Measurements from ENCODE around the gene GALNS. TPM values are rescaled to one million over a fixed set of nuclear protein-coding genes. Genes with fewer than 3 reads are reported as not detected.

The GALNS gene
- total RNA-seq, 1 experiment from 2014 or later: 62.3 TPM

DNA sequence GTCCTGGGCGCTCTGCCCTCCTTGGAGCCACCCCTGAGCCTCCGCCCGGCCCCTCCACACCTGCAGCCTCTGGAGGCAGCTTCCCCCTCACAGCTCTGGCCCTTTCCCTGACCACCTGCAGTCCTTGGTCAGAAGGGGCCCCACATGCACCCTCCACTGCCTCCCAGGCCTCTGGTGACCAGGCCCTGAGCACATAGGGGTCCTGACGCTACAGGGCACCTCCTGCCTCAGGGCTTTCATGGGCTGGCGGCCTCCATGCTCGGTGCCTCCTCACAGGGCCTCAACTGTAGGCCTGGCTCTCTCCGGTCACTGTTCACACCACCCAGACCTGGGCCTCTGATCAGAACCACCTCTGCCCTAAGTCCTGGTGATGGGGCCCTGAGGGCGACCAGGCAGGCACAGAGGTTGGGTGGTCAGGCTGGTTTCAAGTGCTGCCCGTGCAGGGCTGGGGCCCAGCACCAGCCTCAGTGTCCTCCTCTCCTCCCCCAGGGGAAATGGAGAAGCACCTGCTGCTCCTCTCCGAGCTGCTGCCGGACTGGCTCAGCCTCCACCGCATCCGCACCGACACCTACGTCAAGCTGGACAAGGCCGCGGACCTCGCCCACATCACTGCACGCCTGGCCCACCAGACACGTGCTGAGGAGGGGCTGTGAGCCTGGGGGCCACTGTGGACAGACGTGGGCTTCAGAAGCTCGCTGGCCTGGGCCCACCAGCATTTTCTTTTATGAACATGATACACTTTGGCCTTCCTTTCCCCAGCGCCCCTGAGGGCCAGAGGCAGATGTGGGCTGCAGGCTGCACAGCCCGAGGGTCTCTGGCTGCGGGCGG is 48.9 kb downstream of the GALNS start:
- Histone ChIP-seq H3K4me3 (no peak overlapping the region), H3K27me3 (ENCODE audit: insufficient read depth, low read depth) (no peaks in the 10 kb centered on the region), H4K20me1 (ENCODE audit: insufficient read depth) (peaks cover 40% of the 10 kb centered on the region), H2AFZ (no peak overlapping the region), H3K79me2 (ENCODE audit: low read depth) (peaks cover 51% of the 10 kb centered on the region), H3K4me1 (replicated peaks; ENCODE audit: insufficient read depth) (peaks cover 24% of the 10 kb centered on the region; the same call in 1 of the 2 replicates), H3K4me2 (no peak overlapping the region), H3K9me3 (ENCODE audit: insufficient read depth, low read depth) (no peaks in the 10 kb centered on the region), H3K9me2 (ENCODE audit: insufficient read depth) (no peaks in the 10 kb centered on the region), H3K27ac (no peak overlapping the region), H3K36me3 (ENCODE audit: low read depth) (peaks cover 11% of the 10 kb centered on the region; the same call in 1 of the 2 replicates), H3F3A (ENCODE audit: insufficient read depth, low read depth) (peaks cover 70% of the 10 kb centered on the region)
- POLR2A ChIA-PET (ENCODE audit: unreplicated experiment): no interaction called here
- intact Hi-C loops (cut with micrococcal nuclease; ENCODE audit: unreplicated experiment): no loop called here
- no peak for TF ChIP-seq EZH2 (IDR thresholded peaks at IDR 0.05; ENCODE audit: low read depth)
- TF ChIP-seq, protein P1, sequence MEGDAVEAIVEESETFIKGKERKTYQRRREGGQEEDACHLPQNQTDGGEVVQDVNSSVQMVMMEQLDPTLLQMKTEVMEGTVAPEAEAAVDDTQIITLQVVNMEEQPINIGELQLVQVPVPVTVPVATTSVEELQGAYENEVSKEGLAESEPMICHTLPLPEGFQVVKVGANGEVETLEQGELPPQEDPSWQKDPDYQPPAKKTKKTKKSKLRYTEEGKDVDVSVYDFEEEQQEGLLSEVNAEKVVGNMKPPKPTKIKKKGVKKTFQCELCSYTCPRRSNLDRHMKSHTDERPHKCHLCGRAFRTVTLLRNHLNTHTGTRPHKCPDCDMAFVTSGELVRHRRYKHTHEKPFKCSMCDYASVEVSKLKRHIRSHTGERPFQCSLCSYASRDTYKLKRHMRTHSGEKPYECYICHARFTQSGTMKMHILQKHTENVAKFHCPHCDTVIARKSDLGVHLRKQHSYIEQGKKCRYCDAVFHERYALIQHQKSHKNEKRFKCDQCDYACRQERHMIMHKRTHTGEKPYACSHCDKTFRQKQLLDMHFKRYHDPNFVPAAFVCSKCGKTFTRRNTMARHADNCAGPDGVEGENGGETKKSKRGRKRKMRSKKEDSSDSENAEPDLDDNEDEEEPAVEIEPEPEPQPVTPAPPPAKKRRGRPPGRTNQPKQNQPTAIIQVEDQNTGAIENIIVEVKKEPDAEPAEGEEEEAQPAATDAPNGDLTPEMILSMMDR (conservative IDR thresholded peaks at IDR 0.05): no peak
- no TSS peak for BruUV-seq (replicated peaks)
- CTCF ChIA-PET: no interaction called here
- DNase-seq: peak in 1 of 2 experiments; percentile 1

DNA sequence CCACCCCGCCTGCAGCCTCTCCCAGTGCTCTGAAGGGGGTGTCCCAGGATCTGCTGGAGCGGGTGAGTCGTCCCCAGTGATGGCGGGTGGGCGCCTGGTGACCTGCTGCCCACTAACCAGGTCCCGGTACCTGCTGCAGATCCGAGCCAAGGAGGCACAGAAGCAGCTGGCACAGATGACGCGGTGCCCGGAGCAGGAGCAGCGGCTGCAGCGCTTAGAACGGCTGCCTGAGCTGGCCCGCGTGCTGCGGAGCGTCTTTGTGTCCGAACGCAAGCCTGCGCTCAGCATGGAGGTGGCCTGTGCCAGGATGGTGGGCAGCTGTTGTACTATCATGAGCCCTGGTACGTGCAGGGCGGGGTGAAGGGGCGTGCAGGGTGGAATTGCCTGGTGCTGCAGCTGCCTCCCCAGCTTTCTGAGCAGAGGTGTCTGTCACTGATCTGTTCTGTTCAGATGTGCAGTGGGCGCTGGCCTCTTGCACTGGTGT is 49.6 kb downstream of the GALNS start:
- peaks cover 68% of the 10 kb centered on the region for H3F3A ChIP-seq (ENCODE audit: insufficient read depth, low read depth)
- peak in 1 of 2 experiments; percentile 6 for DNase-seq
- peaks cover 11% of the 10 kb centered on the region; the same call in 1 of the 2 replicates for H3K36me3 ChIP-seq (ENCODE audit: low read depth)
- no peak overlapping the region for H3K4me3 ChIP-seq
- H3K4me1 ChIP-seq (replicated peaks; ENCODE audit: insufficient read depth): peaks cover 25% of the 10 kb centered on the region
- TF ChIP-seq, protein P1 (conservative IDR thresholded peaks at IDR 0.05): no peak
- TF ChIP-seq EZH2 (IDR thresholded peaks at IDR 0.05; ENCODE audit: low read depth): no peak
- no peak overlapping the region for H3K27ac ChIP-seq
- H3K9me3 ChIP-seq (ENCODE audit: insufficient read depth, low read depth): no peaks in the 10 kb centered on the region
- H3K9me2 ChIP-seq (ENCODE audit: insufficient read depth): no peaks in the 10 kb centered on the region
- CTCF ChIA-PET: interaction anchor here (0.9 kb wide), 1 partner anchor 70 kb away, joined by 4 read pairs; no protein-coding TSS in a partner anchor
- POLR2A ChIA-PET (ENCODE audit: unreplicated experiment): no interaction called here
- peaks cover 40% of the 10 kb centered on the region for H4K20me1 ChIP-seq (ENCODE audit: insufficient read depth)
- H3K4me2 ChIP-seq: no peak overlapping the region
- no peaks in the 10 kb centered on the region for H3K27me3 ChIP-seq (ENCODE audit: insufficient read depth, low read depth)
- H3K79me2 ChIP-seq (ENCODE audit: low read depth): peaks cover 51% of the 10 kb centered on the region
- intact Hi-C loops (cut with micrococcal nuclease; ENCODE audit: unreplicated experiment): no loop called here
- BruUV-seq (replicated peaks): no TSS peak
- H2AFZ ChIP-seq: no peak overlapping the region

DNA sequence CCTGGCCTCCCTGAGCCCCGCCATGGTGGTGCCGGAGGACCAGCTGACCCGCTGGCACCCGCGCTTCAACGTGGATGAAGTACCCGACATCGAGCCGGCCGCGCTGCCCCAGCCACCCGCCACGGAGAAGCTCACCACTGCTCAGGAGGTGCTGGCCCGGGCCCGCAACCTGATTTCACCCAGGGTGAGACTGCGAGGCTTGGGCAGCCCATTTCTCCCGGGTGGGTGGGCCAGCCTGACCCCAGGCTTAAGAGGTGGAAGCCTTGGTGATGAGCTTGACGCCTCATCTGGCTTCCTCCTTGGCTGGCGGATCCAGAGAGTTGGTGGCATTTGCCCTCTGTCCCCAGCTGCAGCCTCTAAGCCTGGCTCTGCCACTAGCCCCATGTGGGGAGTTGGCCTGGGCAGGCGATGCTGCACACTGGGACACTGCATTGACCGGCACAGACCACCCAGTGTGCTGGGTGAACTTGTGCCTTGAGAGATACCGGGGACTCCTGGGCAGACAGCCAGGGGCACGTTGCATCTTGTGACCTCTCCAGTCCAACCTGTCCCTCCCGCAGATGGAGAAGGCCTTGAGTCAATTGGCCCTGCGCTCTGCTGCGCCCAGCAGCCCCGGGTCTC is 50.1 kb downstream of the GALNS start:
- Histone ChIP-seq H3K9me3 (ENCODE audit: insufficient read depth, low read depth) (no peaks in the 10 kb centered on the region), H3K27ac (no peak overlapping the region), H3K27me3 (ENCODE audit: insufficient read depth, low read depth) (no peaks in the 10 kb centered on the region), H3K79me2 (ENCODE audit: low read depth) (peaks cover 50% of the 10 kb centered on the region), H4K20me1 (ENCODE audit: insufficient read depth) (peaks cover 40% of the 10 kb centered on the region), H3F3A (ENCODE audit: insufficient read depth, low read depth) (peaks cover 71% of the 10 kb centered on the region), H3K4me1 (replicated peaks; ENCODE audit: insufficient read depth) (peaks cover 30% of the 10 kb centered on the region), H3K9me2 (ENCODE audit: insufficient read depth) (no peaks in the 10 kb centered on the region), H3K4me2 (no peak overlapping the region), H3K36me3 (ENCODE audit: low read depth) (peaks cover 11% of the 10 kb centered on the region; the same call in 1 of the 2 replicates), H2AFZ (no peak overlapping the region), H3K4me3 (no peak overlapping the region)
- CTCF ChIA-PET: interaction anchor here (0.9 kb wide), 1 partner anchor 69 kb away, joined by 4 read pairs; no protein-coding TSS in a partner anchor
- POLR2A ChIA-PET (ENCODE audit: unreplicated experiment): no interaction called here
- TF ChIP-seq EZH2 (IDR thresholded peaks at IDR 0.05; ENCODE audit: low read depth): no peak
- TF ChIP-seq, protein P1 (conservative IDR thresholded peaks at IDR 0.05): no peak
- intact Hi-C loops (cut with micrococcal nuclease; ENCODE audit: unreplicated experiment): no loop called here
- no TSS peak for BruUV-seq (replicated peaks)
- DNase-seq: no peak
